ENCODE measurements around the gene ATP2B2. TPM values are rescaled to one million over a fixed set of nuclear protein-coding genes. Genes with fewer than 3 reads are reported as not detected.

The ATP2B2 gene
- total RNA-seq, 1 donor from 2014 or later: not detected

DNA sequence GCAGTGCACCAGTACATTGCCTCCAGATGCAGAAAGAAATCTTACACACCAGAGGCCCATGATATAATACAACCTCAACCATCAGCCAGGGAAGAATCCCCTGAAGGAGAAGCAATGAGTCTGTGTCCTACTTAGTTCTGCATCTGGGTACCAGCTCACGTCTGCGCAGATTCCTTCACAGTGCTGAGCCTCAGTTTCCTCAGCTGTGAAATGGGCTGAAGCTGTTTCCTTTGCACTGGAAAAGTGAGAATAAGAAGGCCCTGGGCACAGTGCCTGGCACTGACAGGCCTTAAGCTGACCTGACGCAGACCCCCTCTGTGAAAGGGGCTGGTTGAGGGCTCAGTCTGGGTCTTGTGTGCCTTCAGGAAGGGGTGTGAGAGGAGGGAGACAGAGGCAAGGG, 20.7 kb downstream of the ATP2B2 start:
- H3K9me3 ChIP-seq (replicated peaks): no peaks in the 10 kb centered on the region
- TF ChIP-seq, protein P1, sequence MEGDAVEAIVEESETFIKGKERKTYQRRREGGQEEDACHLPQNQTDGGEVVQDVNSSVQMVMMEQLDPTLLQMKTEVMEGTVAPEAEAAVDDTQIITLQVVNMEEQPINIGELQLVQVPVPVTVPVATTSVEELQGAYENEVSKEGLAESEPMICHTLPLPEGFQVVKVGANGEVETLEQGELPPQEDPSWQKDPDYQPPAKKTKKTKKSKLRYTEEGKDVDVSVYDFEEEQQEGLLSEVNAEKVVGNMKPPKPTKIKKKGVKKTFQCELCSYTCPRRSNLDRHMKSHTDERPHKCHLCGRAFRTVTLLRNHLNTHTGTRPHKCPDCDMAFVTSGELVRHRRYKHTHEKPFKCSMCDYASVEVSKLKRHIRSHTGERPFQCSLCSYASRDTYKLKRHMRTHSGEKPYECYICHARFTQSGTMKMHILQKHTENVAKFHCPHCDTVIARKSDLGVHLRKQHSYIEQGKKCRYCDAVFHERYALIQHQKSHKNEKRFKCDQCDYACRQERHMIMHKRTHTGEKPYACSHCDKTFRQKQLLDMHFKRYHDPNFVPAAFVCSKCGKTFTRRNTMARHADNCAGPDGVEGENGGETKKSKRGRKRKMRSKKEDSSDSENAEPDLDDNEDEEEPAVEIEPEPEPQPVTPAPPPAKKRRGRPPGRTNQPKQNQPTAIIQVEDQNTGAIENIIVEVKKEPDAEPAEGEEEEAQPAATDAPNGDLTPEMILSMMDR (IDR thresholded peaks at IDR 0.05; ENCODE audit: borderline replicate concordance): no peak
- intact Hi-C loops (cut with micrococcal nuclease): no loop called here
- DNase-seq: no peak
- H3K36me3 ChIP-seq: no peaks in the 10 kb centered on the region
- no peaks in the 10 kb centered on the region for H3K4me1 ChIP-seq
- no peak overlapping the region for H3K4me3 ChIP-seq
- H3K27me3 ChIP-seq (ENCODE audit: low read depth): peaks cover 26% of the 10 kb centered on the region
- no peak overlapping the region for H3K27ac ChIP-seq (replicated peaks)

DNA sequence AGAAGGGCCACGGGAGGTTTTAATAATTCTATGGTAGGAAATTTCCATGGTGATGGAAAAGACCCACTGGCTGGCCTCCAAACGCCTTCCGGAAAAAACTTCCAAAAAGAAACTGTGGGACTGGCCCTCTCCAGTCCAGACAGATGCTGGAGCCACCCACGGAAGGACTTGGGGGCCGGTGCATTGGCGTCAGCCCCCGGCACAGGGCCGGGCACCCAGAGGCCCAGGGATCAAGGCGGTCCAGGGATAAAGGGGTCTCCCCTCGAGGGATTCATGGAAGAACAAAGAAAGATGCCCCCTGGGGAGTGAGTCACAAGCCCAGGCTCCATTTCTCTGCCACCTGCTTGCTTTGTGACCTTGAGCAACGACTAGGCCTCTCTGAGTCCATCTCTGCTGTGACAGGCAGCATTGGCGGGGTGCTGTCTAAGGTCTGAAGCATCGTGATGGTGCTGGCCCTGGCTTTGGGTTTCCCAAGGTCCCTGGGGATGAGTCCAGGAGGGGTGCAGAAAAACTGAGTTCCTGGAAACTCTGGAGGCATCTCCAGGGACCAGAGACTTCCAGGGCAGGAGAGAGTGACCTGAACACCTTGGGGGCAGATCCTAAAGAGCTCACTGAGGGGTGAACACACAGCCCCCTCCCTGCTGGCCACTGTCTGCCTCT, 21.6 kb downstream of the ATP2B2 start:
- TF ChIP-seq, protein P1 (IDR thresholded peaks at IDR 0.05; ENCODE audit: borderline replicate concordance): no peak
- no peaks in the 10 kb centered on the region for H3K4me1 ChIP-seq
- H3K9me3 ChIP-seq (replicated peaks): no peaks in the 10 kb centered on the region
- DNase-seq: no peak
- no peaks in the 10 kb centered on the region for H3K36me3 ChIP-seq
- H3K4me3 ChIP-seq: no peak overlapping the region
- peaks cover 25% of the 10 kb centered on the region for H3K27me3 ChIP-seq (ENCODE audit: low read depth)
- no peak overlapping the region for H3K27ac ChIP-seq (replicated peaks)
- intact Hi-C loops (cut with micrococcal nuclease): no loop called here

DNA sequence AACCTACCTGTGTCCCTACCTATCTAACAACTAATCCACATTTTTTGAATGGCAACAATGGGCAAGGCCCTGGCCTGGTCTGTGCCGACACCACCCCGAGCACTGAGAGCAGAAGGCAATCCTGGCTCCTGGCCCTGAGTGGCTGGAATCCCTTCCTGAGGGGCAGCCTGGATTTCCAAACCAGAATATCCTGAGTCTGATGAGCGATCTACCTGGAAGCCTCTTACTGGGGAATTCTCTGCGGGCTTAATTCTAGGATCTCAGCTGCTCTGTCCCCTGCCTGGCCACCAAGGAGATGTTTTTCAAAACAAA, 22.1 kb downstream of the ATP2B2 start:
- Histone ChIP-seq H3K27ac (replicated peaks) (no peak overlapping the region), H3K27me3 (ENCODE audit: low read depth) (peaks cover 25% of the 10 kb centered on the region), H3K4me3 (no peak overlapping the region), H3K9me3 (replicated peaks) (peaks cover 3% of the 10 kb centered on the region), H3K4me1 (no peaks in the 10 kb centered on the region), H3K36me3 (no peaks in the 10 kb centered on the region)
- intact Hi-C loops (cut with micrococcal nuclease): no loop called here
- TF ChIP-seq, protein P1 (IDR thresholded peaks at IDR 0.05; ENCODE audit: borderline replicate concordance): no peak
- DNase-seq: no peak

DNA sequence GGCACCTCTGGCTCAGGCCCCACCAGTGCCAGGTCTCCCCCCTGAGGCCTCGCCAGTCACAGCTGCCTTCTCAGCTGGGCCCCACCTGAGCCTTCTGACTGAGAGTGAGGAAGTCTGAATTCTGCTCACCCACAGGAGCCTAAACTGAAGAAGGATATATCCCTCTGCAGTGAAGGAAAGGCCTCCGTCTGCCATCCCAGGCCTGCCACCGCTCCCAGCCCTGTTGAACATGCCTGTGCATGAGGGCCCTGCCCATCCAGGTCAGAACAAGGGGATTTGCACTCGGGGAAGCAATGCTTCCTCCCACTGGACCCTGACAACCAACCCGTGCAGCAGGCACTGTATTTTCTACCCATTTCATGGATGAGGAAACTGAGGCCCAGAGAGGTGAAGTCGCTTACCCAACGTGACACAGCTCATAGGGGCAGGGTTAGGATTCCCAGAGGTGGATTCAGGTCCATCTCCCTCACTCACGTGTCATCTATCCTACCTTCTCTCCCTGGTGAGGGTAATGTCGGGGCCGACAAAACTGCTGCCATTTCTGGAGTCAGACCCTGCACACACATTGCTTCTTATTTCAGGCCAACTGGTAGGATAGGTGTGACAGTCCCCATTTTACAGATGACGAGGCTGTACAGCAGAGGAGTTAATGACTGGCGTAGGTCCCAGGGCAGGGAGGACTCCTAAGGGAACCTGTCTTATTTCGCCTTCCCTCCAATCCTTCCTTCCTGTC, 22.6 kb downstream of the ATP2B2 start:
- intact Hi-C loops (cut with micrococcal nuclease): no loop called here
- Histone ChIP-seq H3K36me3 (no peaks in the 10 kb centered on the region), H3K27ac (replicated peaks) (no peak overlapping the region), H3K9me3 (replicated peaks) (peaks cover 8% of the 10 kb centered on the region), H3K4me3 (no peak overlapping the region), H3K27me3 (ENCODE audit: low read depth) (peaks cover 25% of the 10 kb centered on the region), H3K4me1 (no peaks in the 10 kb centered on the region)
- TF ChIP-seq, protein P1 (IDR thresholded peaks at IDR 0.05; ENCODE audit: borderline replicate concordance): no peak
- DNase-seq: no peak

DNA sequence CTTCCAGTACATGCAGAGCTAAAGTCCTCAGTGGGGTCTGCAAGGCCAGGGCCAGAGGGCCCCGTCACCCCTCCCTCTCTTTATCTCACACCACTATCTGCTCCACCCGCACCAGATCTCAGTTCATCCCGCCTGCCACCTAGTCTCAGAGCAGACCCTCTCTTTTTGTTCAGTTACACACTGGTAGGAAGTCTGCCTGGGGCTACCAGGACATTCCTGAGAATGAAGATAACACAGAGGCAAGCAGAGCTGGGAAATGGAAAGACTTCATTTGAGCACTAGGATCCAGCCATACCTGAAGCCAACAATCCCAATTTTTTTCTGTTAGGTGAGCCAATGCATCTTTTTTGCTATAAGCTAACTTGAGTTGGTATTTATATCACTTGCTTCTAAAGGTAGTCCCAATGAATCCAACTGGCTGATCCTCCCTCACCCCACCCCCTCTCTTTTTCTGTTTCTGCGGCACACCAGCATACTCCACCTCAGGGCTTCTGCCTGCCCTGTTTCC, 24.5 kb downstream of the ATP2B2 start:
- TF ChIP-seq, protein P1 (IDR thresholded peaks at IDR 0.05; ENCODE audit: borderline replicate concordance): no peak
- H3K36me3 ChIP-seq: no peaks in the 10 kb centered on the region
- H3K9me3 ChIP-seq (replicated peaks): peaks cover 9% of the 10 kb centered on the region
- no peak overlapping the region for H3K27ac ChIP-seq (replicated peaks)
- no peak overlapping the region for H3K4me3 ChIP-seq
- intact Hi-C loops (cut with micrococcal nuclease): no loop called here
- H3K4me1 ChIP-seq: no peaks in the 10 kb centered on the region
- DNase-seq: no peak
- peaks cover 25% of the 10 kb centered on the region for H3K27me3 ChIP-seq (ENCODE audit: low read depth)
